Superior temporal gyrus (tissue), 1 donor: ENCODE measurements around the gene TMPRSS5.

Experiments
- DNase-seq: peaks from one replicate; pipeline ENCODE4 v3.0.0-alpha.2; 2016; ENCODE audit errors: extremely low spot score

Gene TMPRSS5

DNA sequence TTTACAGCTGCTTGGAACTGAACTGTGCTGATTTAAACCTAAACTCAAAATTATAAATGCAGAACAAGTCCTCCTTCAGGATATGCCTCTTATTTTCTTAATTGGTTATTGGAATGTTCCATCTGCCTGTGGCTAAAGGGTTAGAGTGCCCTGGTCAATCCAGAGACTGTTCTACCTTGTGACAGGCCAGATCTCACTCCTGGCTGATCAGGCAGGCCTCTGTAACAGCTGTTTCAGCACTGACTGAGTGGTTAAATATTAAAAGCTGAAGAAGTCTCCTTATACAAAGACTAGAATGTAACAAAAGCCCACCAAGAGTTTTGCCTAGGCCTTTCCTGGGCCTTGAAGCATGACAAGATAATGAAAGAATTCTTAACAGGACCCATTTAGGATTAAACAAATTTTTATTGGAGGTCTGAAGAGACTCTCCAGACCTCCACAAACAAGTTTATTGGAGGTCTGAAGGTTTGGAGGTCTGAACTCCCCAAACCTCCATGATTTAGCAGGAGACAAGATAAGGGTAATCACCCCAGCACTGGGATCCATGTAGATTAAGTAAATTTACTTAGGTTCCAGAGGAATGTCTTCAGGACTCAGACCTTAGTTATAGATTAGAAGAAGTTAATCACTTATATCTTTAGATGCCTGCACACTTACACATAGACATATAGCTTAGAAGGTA, 35.8 kb downstream of the TMPRSS5 start:
- DNase-seq, result no peak

DNA sequence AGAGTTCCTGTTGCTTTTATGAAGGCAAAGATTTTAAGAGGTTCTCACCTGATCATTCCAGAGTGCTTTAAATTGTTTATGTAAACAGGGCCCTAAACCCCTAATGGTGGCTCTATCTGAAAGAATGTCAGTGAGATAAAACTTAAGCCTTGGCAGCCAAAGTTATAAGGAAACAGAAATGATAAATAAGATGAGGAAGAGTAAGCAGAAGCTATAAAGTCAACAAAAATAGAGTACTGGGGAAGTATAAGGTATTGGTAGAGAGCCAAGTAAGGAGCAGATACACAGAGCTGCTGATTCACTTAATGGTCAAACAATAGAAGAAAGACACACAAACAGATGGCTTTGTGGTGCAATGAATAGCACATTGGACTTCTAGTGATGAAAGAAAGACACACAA, 37.9 kb downstream of the TMPRSS5 start:
- DNase-seq, result no peak

- DNase-seq, result no peak
Observed at GRCh38 chr11:113667801-113668200, 38.3 kb downstream of the TMPRSS5 start.

GRCh38 chr11:113666584-113666983, 39.5 kb downstream of the TMPRSS5 start:
- no peak for DNase-seq

DNA sequence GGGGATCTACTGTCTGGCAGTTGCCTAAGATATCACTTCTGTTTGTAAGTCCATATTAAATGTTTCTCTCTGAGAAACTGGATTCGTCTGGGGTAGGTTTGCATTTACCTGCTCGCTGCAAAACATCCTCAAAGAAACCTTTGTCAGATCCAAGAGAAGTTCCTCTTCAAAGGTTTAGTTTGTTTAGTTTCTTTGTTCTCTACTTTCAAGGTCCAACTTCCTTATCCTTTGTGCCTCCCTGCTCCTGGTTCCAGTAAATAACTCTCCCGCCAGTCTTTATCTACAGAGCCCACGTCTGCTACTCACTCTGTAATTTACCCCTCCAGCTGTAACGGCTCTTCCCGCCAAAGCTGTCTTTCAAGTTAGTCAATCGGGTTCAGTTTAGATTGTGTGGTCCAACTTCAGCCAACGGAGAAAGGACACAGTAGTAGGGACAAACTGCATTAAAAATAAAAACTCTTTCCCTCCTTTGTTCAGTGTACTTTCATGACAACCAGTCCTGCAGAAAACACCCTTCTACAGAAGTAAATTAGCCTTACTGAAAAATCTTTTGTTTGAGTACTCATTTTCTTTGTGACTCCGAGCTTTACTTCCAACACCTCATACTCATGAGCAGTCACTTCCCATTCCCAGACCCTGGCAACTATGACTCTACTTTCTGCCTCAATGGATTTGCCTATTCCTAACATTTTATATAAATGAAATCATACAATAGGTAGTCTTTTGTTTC, 41.0 kb downstream of the TMPRSS5 start:
- DNase-seq, result no peak

- no peak for DNase-seq
Observed at GRCh38 chr11:113664069-113664980, 41.8 kb downstream of the TMPRSS5 start.

GRCh38 chr11:113663567-113663966, 42.5 kb downstream of the TMPRSS5 start:
- DNase-seq, result no peak

- DNase-seq, result no peak
Observed at GRCh38 chr11:113655771-113656170, 50.3 kb downstream of the TMPRSS5 start.

DNA sequence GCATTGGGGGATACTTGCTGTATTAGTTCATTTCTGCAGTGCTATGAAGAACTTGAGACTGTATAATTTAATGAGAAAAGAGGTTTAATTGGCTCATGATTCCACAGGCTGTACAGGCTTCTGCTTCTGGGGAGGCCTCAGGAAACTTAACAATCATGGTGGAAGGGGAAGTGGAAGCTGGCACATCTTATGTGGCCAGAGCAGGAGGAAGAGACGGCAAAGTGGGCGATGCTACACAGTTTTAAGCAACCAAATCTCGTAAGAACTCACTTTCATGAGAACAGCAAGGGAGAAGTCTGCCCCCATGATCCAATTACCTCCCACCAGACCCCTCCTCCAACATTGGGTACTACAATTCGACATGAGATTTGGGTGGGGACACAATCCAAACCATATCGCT, 55.1 kb downstream of the TMPRSS5 start:
- DNase-seq, result no peak

DNA sequence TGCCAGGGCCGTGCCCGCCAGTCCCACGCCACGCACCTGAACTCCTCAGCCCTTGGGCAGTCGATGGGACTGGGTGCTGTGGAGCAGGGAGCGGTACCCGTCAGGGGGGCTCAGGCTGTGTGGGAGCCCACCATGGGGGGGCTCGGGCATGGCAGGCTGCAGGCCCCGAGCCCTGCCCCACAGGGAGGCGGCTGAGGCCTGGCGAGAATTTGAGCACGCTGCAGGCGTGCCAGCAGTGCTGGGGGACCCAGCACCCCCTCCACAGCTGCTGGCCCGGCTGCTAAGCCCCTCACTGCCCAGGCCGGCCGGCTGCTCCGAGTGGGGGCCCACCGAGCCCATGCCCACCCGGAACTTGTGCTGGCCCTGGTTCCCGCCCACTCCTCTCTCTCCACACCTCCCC, 56.8 kb downstream of the TMPRSS5 start:
- no peak for DNase-seq

DNA sequence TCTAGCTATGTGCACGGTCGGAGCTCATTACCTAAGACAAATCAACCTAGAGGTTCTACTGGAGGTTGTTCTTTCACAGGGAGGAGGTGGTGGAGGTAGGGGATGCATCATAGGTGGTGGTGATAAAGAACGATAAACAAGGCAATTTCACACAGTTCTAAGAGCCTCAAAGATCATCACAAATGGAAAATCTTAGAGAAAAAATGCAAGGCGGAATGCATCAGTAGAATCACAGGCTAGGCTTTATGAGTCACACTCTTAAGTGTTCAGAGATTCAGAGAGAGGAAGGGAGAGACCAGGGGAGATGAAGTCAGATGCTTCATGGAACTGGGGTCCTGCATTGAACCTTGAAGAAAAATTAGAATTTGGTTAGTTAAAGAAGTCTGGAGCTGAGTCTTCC, 58.3 kb downstream of the TMPRSS5 start:
- DNase-seq, result no peak

- no peak for DNase-seq
Observed at GRCh38 chr11:113647108-113647507, 59.0 kb downstream of the TMPRSS5 start.

DNA sequence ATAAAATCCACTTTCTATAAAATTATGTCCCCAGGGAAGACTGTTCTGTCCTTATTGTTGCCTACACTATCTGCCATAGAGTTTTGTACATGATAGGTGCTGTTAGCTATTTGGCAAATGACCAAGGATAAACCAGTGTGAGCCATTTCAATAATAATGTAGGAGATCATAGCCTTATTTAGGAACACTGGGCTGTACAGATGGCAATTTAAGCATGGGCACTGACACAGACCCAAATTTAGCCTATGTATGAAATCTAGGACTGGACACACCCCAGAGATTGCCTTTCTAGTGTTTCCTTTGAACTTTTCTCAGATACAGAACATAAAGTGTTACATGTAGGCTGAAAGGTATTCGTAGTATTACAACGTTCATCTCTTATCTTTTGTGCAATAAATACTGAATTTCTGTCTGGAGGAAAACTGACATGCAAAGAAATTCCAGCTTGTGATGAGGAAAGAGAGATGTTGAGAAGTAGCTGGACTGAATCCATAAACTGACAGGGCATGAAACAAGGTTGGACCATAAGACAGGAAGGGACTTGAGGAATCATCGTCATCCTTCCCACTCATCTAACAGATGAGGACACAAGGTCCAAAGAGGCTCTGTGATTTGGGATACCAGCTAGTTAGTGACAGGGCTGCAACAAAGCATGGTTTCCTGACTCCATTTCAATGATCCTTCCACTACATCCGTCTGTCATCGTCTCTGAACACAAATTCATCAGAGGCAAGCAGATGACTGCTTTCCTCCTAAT, 60.3 kb downstream of the TMPRSS5 start:
- no peak for DNase-seq

DNA sequence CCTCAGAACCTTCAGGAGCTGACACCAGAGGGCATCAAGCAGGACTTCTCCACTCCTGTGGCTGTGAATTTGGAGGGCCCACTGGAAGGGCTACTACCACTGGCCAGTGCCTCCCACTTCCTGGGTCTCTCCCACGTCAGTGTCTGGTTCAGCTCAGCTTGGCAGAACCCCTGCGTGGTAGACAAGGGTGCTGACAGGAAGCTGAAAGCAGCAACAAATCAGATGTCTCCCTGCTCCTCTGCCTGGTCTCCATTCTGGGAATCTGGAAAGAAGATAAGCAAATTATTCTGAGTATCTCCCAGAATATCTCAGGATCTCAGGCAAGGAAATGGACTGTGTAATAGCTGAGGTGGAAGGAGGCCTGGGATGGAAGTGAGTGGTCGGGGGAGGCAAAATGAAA, 61.5 kb downstream of the TMPRSS5 start:
- no peak for DNase-seq

DNA sequence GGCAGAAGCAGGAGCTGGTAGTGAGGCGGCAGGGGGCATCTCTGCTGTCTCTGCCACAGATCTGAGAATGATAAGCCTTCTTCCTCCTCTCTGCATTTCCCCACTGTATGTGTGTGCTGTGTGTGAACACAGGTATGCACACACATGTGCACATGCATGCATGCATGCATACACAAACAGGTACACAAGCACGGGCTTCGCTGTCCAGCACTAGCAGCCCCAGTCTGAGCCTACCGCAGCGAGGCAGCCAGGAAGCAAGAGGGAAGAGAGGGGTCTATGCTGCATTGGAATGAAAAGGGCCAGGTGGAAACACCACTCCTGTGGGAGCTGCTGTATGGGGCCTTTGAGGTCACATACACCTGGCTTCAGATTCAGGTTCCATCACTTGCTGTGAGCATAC, 62.4 kb downstream of the TMPRSS5 start:
- DNase-seq, result no peak

GRCh38 chr11:113643006-113643585, 63.0 kb downstream of the TMPRSS5 start:
- no peak for DNase-seq

- DNase-seq, result no peak
Observed at GRCh38 chr11:113642090-113642489, 64.0 kb downstream of the TMPRSS5 start.

DNA sequence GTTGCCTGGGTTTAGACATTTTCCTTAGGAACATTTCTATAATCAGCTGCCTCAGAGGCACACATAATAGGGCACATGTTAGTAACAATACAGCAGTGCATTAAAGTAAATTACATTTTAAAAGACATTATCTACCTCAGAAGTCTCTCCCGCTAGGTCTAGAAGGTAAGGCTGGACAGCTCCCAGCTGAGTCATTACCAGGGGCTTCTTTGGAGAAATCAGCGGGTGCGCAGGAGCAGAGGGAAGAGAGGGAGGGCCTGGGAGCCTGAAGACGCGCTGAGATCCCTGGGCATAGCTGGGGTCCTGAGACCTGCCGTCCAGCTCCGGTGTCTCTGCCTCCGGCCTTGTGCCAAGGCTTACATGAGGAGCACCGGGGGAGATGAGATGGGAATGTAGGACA, 67.7 kb downstream of the TMPRSS5 start:
- no peak for DNase-seq

- DNase-seq, result no peak
Observed at GRCh38 chr11:113637636-113638035, 68.5 kb downstream of the TMPRSS5 start.
